Activated CD4-positive, alpha-beta T cell treated with anti-CD3 and anti-CD28 coated beads for 36 hours (primary cell): Measurements from ENCODE around the gene NMNAT2. TPM values are rescaled to one million over a fixed set of nuclear protein-coding genes. Genes with fewer than 3 reads are reported as not detected.

Source experiments
- ATAC-seq: fragments of 200-7000 bp; cut with Tn5 transposase; one replicate; pipeline ENCODE4 v1.10.0; 2021; ENCODE audit warnings: mild to moderate bottlenecking, moderate library complexity
- CTCF ChIA-PET: fragments of 350-600 bp; sonication (Branson Sonifier 250); formaldehyde crosslinking; loops from one replicate; lab custom pipeline; 2021; ENCODE audit warnings: antibody characterized with exemption; lab: Charles Lee
- POLR2A ChIA-PET: fragments of 350-600 bp; sonication (Branson Sonifier 250); formaldehyde crosslinking; loops from one replicate; lab custom pipeline; 2021; ENCODE audit warnings: antibody characterized with exemption, inconsistent platforms; lab: Charles Lee
- DNase-seq: peaks from one replicate; pipeline ENCODE4 v3.0.0-alpha.2; 2020
- H3K27ac Mint-ChIP-seq: one replicate; pipeline ENCODE4 v1.8.0; 2021; ENCODE audit warnings: mixed read lengths
- H3K27me3 Mint-ChIP-seq: one replicate; pipeline ENCODE4 v1.8.0; 2021; ENCODE audit warnings: mixed read lengths
- H3K36me3 Mint-ChIP-seq: one replicate; pipeline ENCODE4 v1.8.0; 2021; ENCODE audit warnings: low read depth, mixed read lengths
- H3K4me1 Mint-ChIP-seq: one replicate; pipeline ENCODE4 v1.8.0; 2021; ENCODE audit warnings: mixed read lengths
- H3K4me3 Mint-ChIP-seq: one replicate; pipeline ENCODE4 v1.8.0; 2021; ENCODE audit warnings: mild to moderate bottlenecking, moderate library complexity, mixed read lengths
- H3K9me3 Mint-ChIP-seq: one replicate; pipeline ENCODE4 v1.8.0; 2021; ENCODE audit warnings: low read depth, mixed read lengths
- intact Hi-C, 2 experiments: fragments of 100-400 bp; cut with DNase I in 1 of 2; cut with micrococcal nuclease in 1 of 2; formaldehyde crosslinking; loops; one replicate each; pipeline versions ENCODE4 v1.14.2 to v1.15.1; 2022 to 2024; cut with DNase I, micrococcal nuclease
- total RNA-seq, 2 experiments: library from RNA; stranded (reverse); gene quantifications; one replicate each; pipeline ENCODE4 v1.2.3, GENCODE V29; 2021

NMNAT2 gene
- total RNA-seq, 2 experiments from 2014 or later = not detected

GRCh38 chr1:183388735-183389134 lies 29.4 kb downstream of the NMNAT2 start:
- DNase-seq = no peak
- intact Hi-C loops = no loop called here
- H3K4me1 Mint-ChIP-seq = no peaks in the 10 kb centered on the region
- POLR2A ChIA-PET = no interaction called here
- H3K36me3 Mint-ChIP-seq = no peaks in the 10 kb centered on the region
- no peaks in the 10 kb centered on the region for H3K9me3 Mint-ChIP-seq
- no peak overlapping the region for H3K4me3 Mint-ChIP-seq
- ATAC-seq = no peak
- H3K27me3 Mint-ChIP-seq = peaks cover 9% of the 10 kb centered on the region
- H3K27ac Mint-ChIP-seq = no peak overlapping the region
- CTCF ChIA-PET = no interaction called here

DNA sequence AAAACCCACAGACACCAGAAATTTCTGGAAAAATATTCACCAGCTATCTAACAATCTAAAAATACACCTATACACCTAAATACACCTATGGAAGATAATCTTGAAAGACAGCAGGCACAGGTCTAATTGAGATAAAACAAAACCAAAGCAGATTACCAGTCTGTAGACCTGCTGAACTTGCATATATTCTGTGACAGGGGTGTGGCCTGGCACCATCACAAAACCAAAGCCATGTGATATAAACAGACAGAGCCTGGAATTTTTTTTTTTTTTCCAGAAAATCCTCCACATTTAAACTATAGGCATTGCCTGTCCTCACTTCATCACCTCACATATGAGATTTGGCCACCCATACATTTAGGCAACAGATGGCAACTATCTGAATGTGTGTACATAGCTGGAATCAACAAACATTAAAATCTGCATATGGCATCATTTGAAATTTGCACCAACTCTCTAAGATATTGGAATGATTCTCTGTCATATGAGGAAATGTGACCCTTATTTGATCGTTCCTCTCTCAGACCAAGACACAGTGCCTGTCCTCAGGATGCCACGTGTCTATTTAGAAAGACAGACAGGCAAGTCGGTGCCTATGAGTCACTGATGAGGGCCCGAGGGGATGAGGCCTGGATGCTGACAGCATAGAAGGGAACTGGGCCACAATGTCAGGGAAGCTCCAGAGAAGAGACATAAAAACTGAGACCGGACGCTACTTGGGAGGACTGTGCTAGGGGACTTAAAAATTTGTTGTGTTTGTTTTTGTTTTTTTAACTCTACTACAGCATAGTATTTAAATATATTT lies 32.6 kb downstream of the NMNAT2 start:
- no peak overlapping the region for H3K27ac Mint-ChIP-seq
- intact Hi-C loops = no loop called here
- POLR2A ChIA-PET = no interaction called here
- no peaks in the 10 kb centered on the region for H3K4me1 Mint-ChIP-seq
- no peak overlapping the region for H3K4me3 Mint-ChIP-seq
- ATAC-seq (no peak), DNase-seq (no peak)
- no peaks in the 10 kb centered on the region for H3K9me3 Mint-ChIP-seq
- H3K36me3 Mint-ChIP-seq = no peaks in the 10 kb centered on the region
- H3K27me3 Mint-ChIP-seq = peaks cover 15% of the 10 kb centered on the region
- CTCF ChIA-PET = no interaction called here

DNA sequence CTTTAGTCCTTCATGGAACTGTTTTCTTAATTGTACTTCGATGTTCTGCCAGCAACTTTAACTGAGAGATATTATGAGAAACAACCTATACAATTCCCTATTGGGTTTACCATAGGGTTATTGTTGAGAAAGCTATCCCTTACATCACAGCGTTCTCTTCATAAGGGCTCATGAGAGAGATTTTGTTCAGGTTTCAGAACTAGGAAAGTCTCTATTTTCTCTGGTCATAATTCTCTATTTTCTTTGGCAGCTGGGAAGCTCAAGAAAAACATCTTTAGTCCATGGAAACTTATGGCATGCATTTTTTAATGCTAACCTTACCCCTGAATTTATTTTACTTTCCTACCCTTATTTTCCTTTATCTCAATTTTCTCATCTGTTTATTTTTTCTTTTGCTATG lies 38.2 kb downstream of the NMNAT2 start:
- Mint-ChIP-seq H3K4me1 (no peaks in the 10 kb centered on the region), H3K4me3 (no peak overlapping the region), H3K27me3 (peaks cover 18% of the 10 kb centered on the region), H3K9me3 (no peaks in the 10 kb centered on the region), H3K36me3 (no peaks in the 10 kb centered on the region), H3K27ac (no peak overlapping the region)
- POLR2A ChIA-PET = no interaction called here
- no peak for ATAC-seq
- CTCF ChIA-PET = interaction anchor here (0.6 to 1.0 kb wide), 2 partner anchors 21 to 47 kb away, joined by 3 read pairs; no protein-coding TSS in a partner anchor
- intact Hi-C loops = no loop called here
- no peak for DNase-seq

DNA sequence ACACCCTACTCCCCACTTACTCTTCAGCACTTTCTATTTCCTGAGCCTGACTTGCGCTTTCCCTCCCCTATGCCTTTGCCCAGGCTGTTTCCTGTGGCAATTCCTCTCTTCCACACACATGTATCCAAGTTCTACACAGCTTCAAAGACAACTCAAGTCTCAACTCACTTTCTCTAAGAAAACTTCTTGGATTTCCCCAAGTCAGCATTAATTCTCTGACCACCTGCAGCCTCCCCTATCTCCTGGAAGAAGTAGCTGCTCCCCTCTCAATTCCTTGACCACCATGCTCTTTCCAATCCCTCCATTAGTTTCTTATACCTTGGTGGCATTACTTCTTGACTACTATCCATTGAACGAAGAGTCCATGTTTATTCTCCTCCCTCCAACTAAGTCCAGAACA lies 42.8 kb downstream of the NMNAT2 start:
- H3K27ac Mint-ChIP-seq = no peak overlapping the region
- CTCF ChIA-PET = no interaction called here
- POLR2A ChIA-PET = no interaction called here
- DNase-seq = no peak
- H3K27me3 Mint-ChIP-seq = peaks cover 15% of the 10 kb centered on the region
- ATAC-seq = no peak
- intact Hi-C loops = no loop called here
- no peaks in the 10 kb centered on the region for H3K36me3 Mint-ChIP-seq
- no peaks in the 10 kb centered on the region for H3K9me3 Mint-ChIP-seq
- no peak overlapping the region for H3K4me3 Mint-ChIP-seq
- no peaks in the 10 kb centered on the region for H3K4me1 Mint-ChIP-seq

- no peak overlapping the region for H3K27ac Mint-ChIP-seq
- ATAC-seq (no peak), DNase-seq (no peak)
- ChIA-PET CTCF (interaction anchor here (0.7 kb wide), 1 partner anchor 230 kb away, joined by 3 read pairs; no protein-coding TSS in a partner anchor), POLR2A (no interaction called here)
- intact Hi-C loops = no loop called here
- H3K9me3 Mint-ChIP-seq = no peaks in the 10 kb centered on the region
- peaks cover 15% of the 10 kb centered on the region for H3K27me3 Mint-ChIP-seq
- H3K36me3 Mint-ChIP-seq = no peaks in the 10 kb centered on the region
- no peaks in the 10 kb centered on the region for H3K4me1 Mint-ChIP-seq
- no peak overlapping the region for H3K4me3 Mint-ChIP-seq
These were observed 43.4 kb downstream of the NMNAT2 start for GRCh38 chr1:183374825-183375224.

DNA sequence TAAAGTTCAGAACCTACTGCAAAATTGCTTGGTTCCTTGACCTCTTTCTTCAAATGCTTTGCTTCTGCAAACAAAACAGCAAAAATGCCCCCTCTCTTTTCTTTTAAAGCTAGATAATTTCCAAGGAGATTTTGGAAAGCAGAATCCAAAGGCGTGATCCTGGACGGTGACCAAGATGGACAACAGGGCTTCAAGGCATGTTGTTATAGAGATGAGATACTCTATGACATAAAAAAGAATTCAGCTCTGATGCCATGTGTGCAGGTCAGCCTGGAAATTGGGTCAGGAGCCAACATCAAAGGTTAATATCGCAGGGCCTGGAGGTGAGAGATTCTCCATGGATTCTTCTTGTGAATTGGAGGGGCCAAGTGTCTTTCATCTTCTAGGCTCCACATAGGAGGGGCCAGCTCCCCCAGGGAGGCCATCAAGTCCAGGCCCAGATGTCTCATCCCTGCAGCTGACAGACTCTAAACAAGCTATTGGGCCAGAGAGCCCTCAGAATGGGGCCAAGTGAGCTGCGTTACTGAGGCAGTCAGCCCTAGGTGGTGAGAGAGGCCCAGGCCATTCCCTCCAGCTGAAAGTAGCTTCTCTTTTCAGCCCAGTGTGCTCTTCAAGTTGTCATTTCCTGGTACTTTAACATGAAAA lies 45.5 kb downstream of the NMNAT2 start:
- Mint-ChIP-seq H3K4me3 (no peak overlapping the region), H3K36me3 (no peaks in the 10 kb centered on the region), H3K4me1 (no peaks in the 10 kb centered on the region), H3K27me3 (peaks cover 19% of the 10 kb centered on the region), H3K9me3 (no peaks in the 10 kb centered on the region), H3K27ac (no peak overlapping the region)
- no peak for DNase-seq
- POLR2A ChIA-PET = no interaction called here
- ATAC-seq = no peak
- intact Hi-C loops = no loop called here
- CTCF ChIA-PET = no interaction called here

GRCh38 chr1:183370399-183371058 lies 47.7 kb downstream of the NMNAT2 start:
- no peak for DNase-seq
- H3K27me3 Mint-ChIP-seq = peaks cover 12% of the 10 kb centered on the region
- no peaks in the 10 kb centered on the region for H3K36me3 Mint-ChIP-seq
- POLR2A ChIA-PET = no interaction called here
- H3K9me3 Mint-ChIP-seq = no peaks in the 10 kb centered on the region
- ATAC-seq = no peak
- CTCF ChIA-PET = no interaction called here
- H3K4me3 Mint-ChIP-seq = no peak overlapping the region
- no peaks in the 10 kb centered on the region for H3K4me1 Mint-ChIP-seq
- H3K27ac Mint-ChIP-seq = no peak overlapping the region
- intact Hi-C loops = no loop called here

GRCh38 chr1:183368213-183369108 lies 49.7 kb downstream of the NMNAT2 start:
- Mint-ChIP-seq H3K36me3 (no peaks in the 10 kb centered on the region), H3K4me1 (no peaks in the 10 kb centered on the region), H3K9me3 (no peaks in the 10 kb centered on the region), H3K27ac (no peak overlapping the region), H3K4me3 (no peak overlapping the region), H3K27me3 (peaks cover 11% of the 10 kb centered on the region)
- CTCF ChIA-PET = interaction anchor here (0.6 to 1.1 kb wide), 4 partner anchors 12 to 639 kb away, joined by 3 read pairs; no protein-coding TSS in a partner anchor
- intact Hi-C loops = no loop called here
- DNase-seq (no peak), ATAC-seq (no peak)
- POLR2A ChIA-PET = no interaction called here

DNA sequence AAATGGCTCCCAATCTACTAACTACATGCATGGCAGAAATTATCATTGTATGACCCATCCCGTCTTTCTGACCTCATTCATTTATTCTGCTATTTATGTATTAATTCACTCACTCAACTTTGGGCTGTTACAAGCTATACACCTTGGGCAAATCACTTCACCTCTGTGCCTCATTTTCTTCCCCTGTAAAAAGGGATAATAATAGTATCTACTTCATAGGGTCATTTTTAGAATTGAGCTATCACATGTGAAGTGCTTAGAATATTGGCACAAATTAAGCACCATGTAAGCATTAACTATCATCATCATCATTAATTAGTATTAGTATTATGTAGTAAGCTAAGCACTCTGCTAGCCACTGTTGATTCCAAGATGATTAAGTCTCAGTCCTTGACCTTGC lies 52.1 kb downstream of the NMNAT2 start:
- no peak for DNase-seq
- POLR2A ChIA-PET = no interaction called here
- no peak overlapping the region for H3K27ac Mint-ChIP-seq
- peaks cover 12% of the 10 kb centered on the region for H3K27me3 Mint-ChIP-seq
- intact Hi-C loops = no loop called here
- H3K4me1 Mint-ChIP-seq = no peaks in the 10 kb centered on the region
- no peaks in the 10 kb centered on the region for H3K36me3 Mint-ChIP-seq
- no peak for ATAC-seq
- no peaks in the 10 kb centered on the region for H3K9me3 Mint-ChIP-seq
- no peak overlapping the region for H3K4me3 Mint-ChIP-seq
- CTCF ChIA-PET = no interaction called here

DNA sequence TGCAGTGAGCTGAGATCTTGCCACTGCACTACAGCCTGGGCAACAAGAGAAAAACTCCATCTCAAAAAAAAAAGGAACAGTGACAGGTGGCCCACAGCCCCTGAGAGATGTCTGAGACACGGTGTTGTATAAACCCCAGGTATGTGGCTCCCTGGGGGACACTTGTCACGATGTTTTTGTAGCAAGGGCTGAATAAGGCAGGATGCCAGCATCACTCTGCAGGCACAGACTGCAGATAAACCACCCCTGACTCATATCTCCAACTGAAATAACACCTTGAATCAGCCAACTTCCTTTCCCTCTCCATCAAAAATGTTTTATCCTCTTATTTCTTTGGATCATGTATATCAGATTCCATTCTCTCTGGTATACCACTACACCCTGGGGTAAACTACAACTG lies 52.5 kb downstream of the NMNAT2 start:
- Mint-ChIP-seq H3K27me3 (peaks cover 10% of the 10 kb centered on the region), H3K4me1 (no peaks in the 10 kb centered on the region), H3K4me3 (no peak overlapping the region), H3K36me3 (no peaks in the 10 kb centered on the region), H3K27ac (no peak overlapping the region), H3K9me3 (no peaks in the 10 kb centered on the region)
- intact Hi-C loops = no loop called here
- CTCF ChIA-PET = no interaction called here
- DNase-seq = no peak
- ATAC-seq = no peak
- POLR2A ChIA-PET = no interaction called here

DNA sequence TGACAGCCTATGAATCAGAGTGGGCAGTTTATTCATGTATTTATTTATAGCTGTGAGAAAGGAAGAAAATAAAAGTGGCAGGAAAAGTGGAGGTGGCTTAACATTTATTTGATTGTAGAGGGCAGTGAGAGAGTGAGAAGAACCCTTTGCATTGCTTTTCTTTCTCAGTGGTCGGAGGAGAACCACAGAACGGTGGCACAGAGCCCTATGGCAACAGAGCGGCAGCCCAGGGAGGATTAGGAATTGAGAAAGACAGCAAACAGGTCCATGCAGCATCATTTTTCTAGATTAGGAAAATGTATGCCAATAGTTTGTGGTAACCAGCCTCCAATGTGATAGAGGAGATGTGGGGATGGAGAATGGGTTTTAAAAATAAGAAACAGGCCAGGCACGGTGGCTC lies 53.1 kb downstream of the NMNAT2 start:
- CTCF ChIA-PET = no interaction called here

More for the DNA sequence above, 53.1 kb downstream of the NMNAT2 start:
- no peaks in the 10 kb centered on the region for H3K4me1 Mint-ChIP-seq
- intact Hi-C loops = no loop called here
- peaks cover 9% of the 10 kb centered on the region for H3K27me3 Mint-ChIP-seq
- no peak for ATAC-seq
- POLR2A ChIA-PET = no interaction called here
- H3K4me3 Mint-ChIP-seq = no peak overlapping the region
- H3K36me3 Mint-ChIP-seq = no peaks in the 10 kb centered on the region
- H3K9me3 Mint-ChIP-seq = no peaks in the 10 kb centered on the region
- DNase-seq = no peak
- no peak overlapping the region for H3K27ac Mint-ChIP-seq
